ENCODE measurements around the gene KBTBD6. TPM values are rescaled to one million over a fixed set of nuclear protein-coding genes. Genes with fewer than 3 reads are reported as not detected.
"Not testable (repeated sequence)": the region's sequence is repeated elsewhere in the genome, so short reads cannot be mapped to it uniquely, and the experiment has no call there.

KBTBD6 gene
- 8.2 and 11.8 TPM in 2 replicates for total RNA-seq (2014; rRNA removed; shearing (Covaris generic); ENCODE audit: low replicate concordance)

GRCh38 chr13:41132512-41133152 is at the start of gene KBTBD6:
KBTBD6 (minus strand) TSS chr13:41132802; CDS start chr13:41132511, 291 bp downstream.
- peak; percentile 99 for DNase-seq
- H3K4me3 ChIP-seq: peak within 1 kb of the TSS; percentile 70
- H3K27me3 ChIP-seq: no peaks in the 10 kb centered on the region
- peaks cover 4% of the 10 kb centered on the region for H3K36me3 ChIP-seq
- no peaks in the 10 kb centered on the region for H3K9me3 ChIP-seq

- Histone ChIP-seq H3K27me3 (no peaks in the 10 kb centered on the region), H3K9me3 (peaks cover 10% of the 10 kb centered on the region), H3K4me3 (no peak overlapping the region), H3K36me3 (no peaks in the 10 kb centered on the region)
- DNase-seq: no peak
Observed at GRCh38 chr13:41182231-41182630, 49.6 kb upstream of the KBTBD6 start.

- peaks cover 2% of the 10 kb centered on the region; the same call in 1 of the 2 replicates for H3K36me3 ChIP-seq
- no peak for DNase-seq
Observed at GRCh38 chr13:41179593-41180250, 47.1 kb upstream of the KBTBD6 start.

GRCh38 chr13:41178040-41178439 is 45.4 kb upstream of the KBTBD6 start:
- Histone ChIP-seq H3K4me3 (no peak overlapping the region), H3K9me3 (peaks cover 21% of the 10 kb centered on the region), H3K27me3 (no peaks in the 10 kb centered on the region), H3K36me3 (peaks cover 2% of the 10 kb centered on the region; the same call in 1 of the 2 replicates)
- DNase-seq: no peak

More at GRCh38 chr13:41179593-41180250, 47.1 kb upstream of the KBTBD6 start:
- Histone ChIP-seq H3K9me3 (peaks cover 19% of the 10 kb centered on the region), H3K27me3 (no peaks in the 10 kb centered on the region), H3K4me3 (no peak overlapping the region)

GRCh38 chr13:41177616-41178015 is 45.0 kb upstream of the KBTBD6 start:
- peaks cover 2% of the 10 kb centered on the region; the same call in 1 of the 2 replicates for H3K36me3 ChIP-seq
- no peak for DNase-seq
- H3K27me3 ChIP-seq: no peaks in the 10 kb centered on the region
- no peak overlapping the region for H3K4me3 ChIP-seq
- peaks cover 21% of the 10 kb centered on the region for H3K9me3 ChIP-seq

- H3K9me3 ChIP-seq: peaks cover 21% of the 10 kb centered on the region
- not testable (repeated sequence) for H3K27me3 ChIP-seq, H3K4me3 ChIP-seq, H3K36me3 ChIP-seq, DNase-seq
Observed at GRCh38 chr13:41175576-41175975, 43.0 kb upstream of the KBTBD6 start.

- H3K27me3 ChIP-seq: no peaks in the 10 kb centered on the region
- H3K4me3 ChIP-seq: no peak overlapping the region
- DNase-seq: no peak
- no peaks in the 10 kb centered on the region for H3K9me3 ChIP-seq
- no peaks in the 10 kb centered on the region for H3K36me3 ChIP-seq
Observed at GRCh38 chr13:41162151-41162550, 29.5 kb upstream of the KBTBD6 start.

GRCh38 chr13:41159174-41159573 is 26.6 kb upstream of the KBTBD6 start:
- H3K4me3 ChIP-seq: no peak overlapping the region
- no peaks in the 10 kb centered on the region for H3K27me3 ChIP-seq
- H3K9me3 ChIP-seq: no peaks in the 10 kb centered on the region; the same call in 1 of the 2 replicates
- DNase-seq: no peak
- no peaks in the 10 kb centered on the region for H3K36me3 ChIP-seq

- H3K4me3 ChIP-seq: no peak overlapping the region
- H3K27me3 ChIP-seq: no peaks in the 10 kb centered on the region
- H3K36me3 ChIP-seq: no peaks in the 10 kb centered on the region
- H3K9me3 ChIP-seq: peaks cover 6% of the 10 kb centered on the region
- DNase-seq: no peak
Observed at GRCh38 chr13:41157048-41157717, 24.6 kb upstream of the KBTBD6 start.

- Histone ChIP-seq H3K9me3 (peaks cover 7% of the 10 kb centered on the region), H3K4me3 (no peak overlapping the region), H3K36me3 (no peaks in the 10 kb centered on the region), H3K27me3 (no peaks in the 10 kb centered on the region)
- DNase-seq: no peak
Observed at GRCh38 chr13:41156620-41157019, 24.0 kb upstream of the KBTBD6 start.

- H3K4me3 ChIP-seq: no peak overlapping the region
- DNase-seq: no peak
- no peaks in the 10 kb centered on the region for H3K27me3 ChIP-seq
- H3K9me3 ChIP-seq: peaks cover 24% of the 10 kb centered on the region
- H3K36me3 ChIP-seq: no peaks in the 10 kb centered on the region
Observed at GRCh38 chr13:41154042-41154441, 21.4 kb upstream of the KBTBD6 start.

GRCh38 chr13:41152005-41152404 is 19.4 kb upstream of the KBTBD6 start:
- Histone ChIP-seq H3K36me3 (no peaks in the 10 kb centered on the region), H3K27me3 (no peaks in the 10 kb centered on the region)
- no peak for DNase-seq

GRCh38 chr13:41150058-41150457 is 17.5 kb upstream of the KBTBD6 start:
- H3K36me3 ChIP-seq: no peaks in the 10 kb centered on the region
- DNase-seq: no peak
- H3K9me3 ChIP-seq: peaks cover 41% of the 10 kb centered on the region
- H3K4me3 ChIP-seq: no peak overlapping the region
- H3K27me3 ChIP-seq: no peaks in the 10 kb centered on the region

More at GRCh38 chr13:41152005-41152404, 19.4 kb upstream of the KBTBD6 start:
- no peak overlapping the region for H3K4me3 ChIP-seq
- peaks cover 37% of the 10 kb centered on the region for H3K9me3 ChIP-seq

- no peaks in the 10 kb centered on the region for H3K36me3 ChIP-seq
- H3K27me3 ChIP-seq: no peaks in the 10 kb centered on the region
- peaks cover 38% of the 10 kb centered on the region for H3K9me3 ChIP-seq
- DNase-seq: no peak
- H3K4me3 ChIP-seq: no peak overlapping the region
Observed at GRCh38 chr13:41148419-41149283, 16.0 kb upstream of the KBTBD6 start.

GRCh38 chr13:41145136-41145908 is 12.7 kb upstream of the KBTBD6 start:
- Histone ChIP-seq H3K27me3 (no peaks in the 10 kb centered on the region), H3K36me3 (no peaks in the 10 kb centered on the region; the same call in 1 of the 2 replicates), H3K4me3 (no peak overlapping the region), H3K9me3 (peaks cover 29% of the 10 kb centered on the region)
- peak; percentile 25 for DNase-seq

GRCh38 chr13:41144576-41144975 is 12.0 kb upstream of the KBTBD6 start:
- DNase-seq: no peak

More at GRCh38 chr13:41144576-41144975, 12.0 kb upstream of the KBTBD6 start:
- peaks cover 21% of the 10 kb centered on the region for H3K9me3 ChIP-seq
- no peak overlapping the region for H3K4me3 ChIP-seq
- no peaks in the 10 kb centered on the region for H3K27me3 ChIP-seq
- no peaks in the 10 kb centered on the region; the same call in 1 of the 2 replicates for H3K36me3 ChIP-seq
